H9 (cell line): Measurements from ENCODE around the gene HIPK2. TPM values are rescaled to one million over a fixed set of nuclear protein-coding genes. Genes with fewer than 3 reads are reported as not detected.

ENCODE experiments used
- DNase-seq: peaks from one replicate; pipeline ENCODE4 v3.0.0-alpha.2; 2017
- H2AFZ ChIP-seq: one replicate; pipeline ENCODE4 v1.6.1; 2013; ENCODE audit warnings: mild to moderate bottlenecking, low read length, control low read depth, moderate library complexity
- H2AK5ac ChIP-seq: 2 replicates; pipeline ENCODE4 v1.6.1; 2013; ENCODE audit warnings: low read length, control low read depth, mixed read lengths; ENCODE audit not compliant: insufficient read length
- H2BK120ac ChIP-seq: one replicate; pipeline ENCODE4 v1.6.1; 2013; ENCODE audit warnings: low read depth, mild to moderate bottlenecking, low read length, control low read depth, inconsistent platforms; ENCODE audit not compliant: poor library complexity, severe bottlenecking
- H2BK12ac ChIP-seq: 2 replicates; pipeline ENCODE4 v1.6.1; 2013; ENCODE audit warnings: low read length, control low read depth, mixed read lengths, low read depth; ENCODE audit not compliant: insufficient read length
- H2BK15ac ChIP-seq: 2 replicates; pipeline ENCODE4 v1.6.1; 2013; ENCODE audit warnings: low read depth, low read length, control low read depth
- H2BK20ac ChIP-seq: one replicate; pipeline ENCODE4 v1.6.1; 2013; ENCODE audit warnings: low read depth, mild to moderate bottlenecking, low read length, control low read depth, inconsistent platforms; ENCODE audit not compliant: poor library complexity, severe bottlenecking
- H2BK5ac ChIP-seq: 2 replicates; pipeline ENCODE4 v1.6.1; 2013; ENCODE audit warnings: low read length, control low read depth, mixed read lengths; ENCODE audit not compliant: insufficient read length
- H3K14ac ChIP-seq: 2 replicates; pipeline ENCODE4 v1.6.1; 2013; ENCODE audit warnings: low read length, control low read depth; ENCODE audit not compliant: insufficient read depth
- H3K18ac ChIP-seq: 2 replicates; pipeline ENCODE4 v1.6.1; 2013; ENCODE audit warnings: low read depth, mild to moderate bottlenecking, mixed read lengths, low read length, control low read depth; ENCODE audit not compliant: insufficient read length
- H3K23ac ChIP-seq: 2 replicates; pipeline ENCODE4 v1.6.1; 2013; ENCODE audit warnings: low read length, control low read depth, mixed read lengths, low read depth; ENCODE audit not compliant: insufficient read length
- H3K23me2 ChIP-seq: 2 replicates; pipeline ENCODE4 v1.6.1; 2013; ENCODE audit warnings: low read depth, mild to moderate bottlenecking, mixed read lengths, low read length, control low read depth; ENCODE audit not compliant: insufficient read length, poor library complexity, severe bottlenecking
- H3K27ac ChIP-seq: 2 replicates; pipeline ENCODE4 v1.5.1; 2013; ENCODE audit warnings: low read length, control low read depth, mixed read lengths, low read depth; ENCODE audit not compliant: insufficient read length
- H3K27me3 ChIP-seq: 2 replicates; pipeline ENCODE4 v1.6.1; 2013; ENCODE audit warnings: low read length, control low read depth, inconsistent platforms; ENCODE audit not compliant: insufficient read depth
- H3K4ac ChIP-seq: 2 replicates; pipeline ENCODE4 v1.6.1; 2013; ENCODE audit warnings: low read depth, mild to moderate bottlenecking, control low read depth, inconsistent platforms, low read length, moderate library complexity
- H3K4me1 ChIP-seq: 2 replicates; pipeline ENCODE4 v1.6.1; 2013; ENCODE audit warnings: low read length, control low read depth, inconsistent platforms; ENCODE audit not compliant: insufficient read depth
- H3K4me2 ChIP-seq: 2 replicates; pipeline ENCODE4 v1.6.1; 2013; ENCODE audit warnings: low read length, control low read depth, mixed read lengths; ENCODE audit not compliant: insufficient read length, insufficient read depth
- H3K56ac ChIP-seq: 2 replicates; pipeline ENCODE4 v1.6.1; 2013; ENCODE audit warnings: low read depth, mild to moderate bottlenecking, mixed read lengths, low read length, control low read depth; ENCODE audit not compliant: insufficient read length
- H3K79me1 ChIP-seq: 2 replicates; pipeline ENCODE4 v1.6.1; 2013; ENCODE audit warnings: low read depth, mild to moderate bottlenecking, moderate library complexity, low read length, control low read depth, inconsistent platforms; ENCODE audit not compliant: insufficient read depth, poor library complexity, severe bottlenecking
- H3K79me2 ChIP-seq: 2 replicates; pipeline ENCODE4 v1.6.1; 2013; ENCODE audit warnings: low read length, control low read depth, inconsistent platforms; ENCODE audit not compliant: insufficient read depth
- H3K9ac ChIP-seq: 2 replicates; pipeline ENCODE4 v1.6.1; 2013; ENCODE audit warnings: low read length, control low read depth, mixed read lengths; ENCODE audit not compliant: insufficient read length; ENCODE audit errors: extremely low read depth
- H3K9me3 ChIP-seq: one replicate; pipeline ENCODE4 v1.6.1; 2013; ENCODE audit warnings: low read depth, low read length, inconsistent platforms; ENCODE audit not compliant: control insufficient read depth
- H3T11ph ChIP-seq: one replicate; pipeline ENCODE4 v1.6.1; 2013; ENCODE audit warnings: mild to moderate bottlenecking, low read length, control low read depth, inconsistent platforms
- H4K20me1 ChIP-seq: one replicate; pipeline ENCODE4 v1.6.1; 2013; ENCODE audit not compliant: control insufficient read depth, insufficient read length, insufficient read depth
- H4K5ac ChIP-seq: 2 replicates; pipeline ENCODE4 v1.6.1; 2013; ENCODE audit warnings: low read depth, mild to moderate bottlenecking, mixed read lengths, low read length, control low read depth; ENCODE audit not compliant: insufficient read length
- H4K8ac ChIP-seq: replicated peaks from 2 replicates; pipeline ENCODE4 v1.6.1; 2013; ENCODE audit warnings: low read length, control low read depth, mixed read lengths, low read depth; ENCODE audit not compliant: insufficient read length
- H4K91ac ChIP-seq: 2 replicates; pipeline ENCODE4 v1.6.1; 2013; ENCODE audit warnings: low read depth, mild to moderate bottlenecking, moderate library complexity, mixed read lengths, low read length, control low read depth; ENCODE audit not compliant: insufficient read length
- H3K27ac Mint-ChIP-seq, 3 experiments: 2 replicates in 2 of 3; 3 replicates in 1 of 3; pipeline ENCODE4 v1.8.0; 2020 to 2021; ENCODE audit warnings: mixed read lengths in 3 of 3, mild to moderate bottlenecking in 1 of 3, moderate library complexity in 1 of 3
- H3K27me3 Mint-ChIP-seq: 2 replicates; pipeline ENCODE4 v1.8.0; 2021; ENCODE audit warnings: low read depth, mild to moderate bottlenecking, moderate library complexity, mixed read lengths
- H3K36me3 Mint-ChIP-seq, 3 experiments: 2 replicates in 2 of 3; 3 replicates in 1 of 3; pipeline ENCODE4 v1.8.0; 2020 to 2021; ENCODE audit warnings: low read depth in 3 of 3, mixed read lengths in 3 of 3; ENCODE audit not compliant: insufficient read depth in 1 of 3
- H3K4me1 Mint-ChIP-seq, 2 experiments: 2 replicates each; pipeline ENCODE4 v1.8.0; 2020; ENCODE audit warnings: mixed read lengths in 2 of 2
- H3K4me3 Mint-ChIP-seq, 2 experiments: 2 replicates in 1 of 2; 3 replicates in 1 of 2; pipeline ENCODE4 v1.8.0; 2020 to 2021; ENCODE audit warnings: mild to moderate bottlenecking in 2 of 2, mixed read lengths in 2 of 2, moderate library complexity in 1 of 2
- H3K9me3 Mint-ChIP-seq, 2 experiments: 2 replicates in 1 of 2; 3 replicates in 1 of 2; pipeline ENCODE4 v1.8.0; 2020; ENCODE audit warnings: mild to moderate bottlenecking in 2 of 2, mixed read lengths in 2 of 2, moderate library complexity in 1 of 2
- WGBS: extraction: QIAGEN DNeasy Blood & Tissue Kit; methylation state at CpG from one replicate; pipeline ENCODE4 v1.1.7; 2013; ENCODE audit warnings: missing lambda C conversion rate, low lambda C conversion rate, mixed read lengths; ENCODE audit not compliant: insufficient read length; ENCODE audit errors: extremely low coverage; 5-methylcytosine and 5-hydroxymethylcytosine counted together
- total RNA-seq: library from RNA; stranded (reverse); gene quantifications from 2 replicates; pipeline ENCODE4 v1.2.1, GENCODE V29; 2021
- TF ChIP-seq, protein P1 (sequence below): fragments of 200-600 bp; sonication (generic); conservative IDR thresholded peaks from 3 replicates; pipeline ENCODE4 v1.8.0; 2021; ENCODE audit warnings: antibody characterized with exemption, mild to moderate bottlenecking

The HIPK2 gene
- total RNA-seq, 1 experiment from 2014 or later = 21.9 TPM

DNA sequence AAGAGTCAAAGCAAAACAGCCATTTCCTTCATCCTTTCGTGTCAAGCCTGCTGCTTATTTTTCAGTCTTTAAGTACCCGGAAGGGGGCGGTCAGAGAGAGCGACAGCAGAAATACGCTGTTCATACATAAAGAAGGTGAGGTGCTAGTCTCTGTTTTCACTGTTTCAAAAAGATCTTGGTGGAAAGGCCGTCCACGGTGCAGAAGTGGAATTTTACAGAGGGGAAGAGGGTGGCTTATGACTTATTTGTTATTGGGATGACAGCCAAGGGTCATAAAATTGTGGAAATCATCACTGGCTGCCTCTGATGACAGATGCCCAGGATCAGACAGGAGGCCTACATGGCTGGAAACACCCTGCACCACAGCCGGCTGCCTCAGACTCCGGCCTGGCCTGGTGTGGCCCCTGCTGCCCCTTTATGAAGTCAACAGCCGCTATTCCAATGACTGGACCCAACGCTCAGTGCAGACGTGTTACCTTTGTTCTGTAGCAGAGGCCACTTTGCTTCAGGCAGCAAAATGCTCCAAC lies 57.0 kb downstream of the HIPK2 start:
- H2BK20ac ChIP-seq = no peak overlapping the region
- no peak overlapping the region for H2BK15ac ChIP-seq
- H4K8ac ChIP-seq = no peak overlapping the region
- no peaks in the 10 kb centered on the region for H3K27me3 Mint-ChIP-seq
- no peak overlapping the region for H3K9ac ChIP-seq
- H2BK5ac ChIP-seq = no peak overlapping the region
- H3K9me3 Mint-ChIP-seq = no peaks in the 10 kb centered on the region
- no CpG with 5 or more reads among the region's 12 CpGs for WGBS
- no peak overlapping the region for H3K27ac ChIP-seq
- no peaks in the 10 kb centered on the region for H4K20me1 ChIP-seq
- no peaks in the 10 kb centered on the region for H3K79me2 ChIP-seq
- H3K23me2 ChIP-seq = no peaks in the 10 kb centered on the region
- H2AFZ ChIP-seq = no peak overlapping the region
- TF ChIP-seq, protein P1, sequence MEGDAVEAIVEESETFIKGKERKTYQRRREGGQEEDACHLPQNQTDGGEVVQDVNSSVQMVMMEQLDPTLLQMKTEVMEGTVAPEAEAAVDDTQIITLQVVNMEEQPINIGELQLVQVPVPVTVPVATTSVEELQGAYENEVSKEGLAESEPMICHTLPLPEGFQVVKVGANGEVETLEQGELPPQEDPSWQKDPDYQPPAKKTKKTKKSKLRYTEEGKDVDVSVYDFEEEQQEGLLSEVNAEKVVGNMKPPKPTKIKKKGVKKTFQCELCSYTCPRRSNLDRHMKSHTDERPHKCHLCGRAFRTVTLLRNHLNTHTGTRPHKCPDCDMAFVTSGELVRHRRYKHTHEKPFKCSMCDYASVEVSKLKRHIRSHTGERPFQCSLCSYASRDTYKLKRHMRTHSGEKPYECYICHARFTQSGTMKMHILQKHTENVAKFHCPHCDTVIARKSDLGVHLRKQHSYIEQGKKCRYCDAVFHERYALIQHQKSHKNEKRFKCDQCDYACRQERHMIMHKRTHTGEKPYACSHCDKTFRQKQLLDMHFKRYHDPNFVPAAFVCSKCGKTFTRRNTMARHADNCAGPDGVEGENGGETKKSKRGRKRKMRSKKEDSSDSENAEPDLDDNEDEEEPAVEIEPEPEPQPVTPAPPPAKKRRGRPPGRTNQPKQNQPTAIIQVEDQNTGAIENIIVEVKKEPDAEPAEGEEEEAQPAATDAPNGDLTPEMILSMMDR = no peak
- H3K4me1 ChIP-seq = no peaks in the 10 kb centered on the region
- H2AK5ac ChIP-seq = no peak overlapping the region
- H4K91ac ChIP-seq = no peak overlapping the region
- H3K4ac ChIP-seq = no peak overlapping the region
- no peaks in the 10 kb centered on the region for H3K79me1 ChIP-seq
- H2BK120ac ChIP-seq = no peak overlapping the region
- H3K23ac ChIP-seq = no peak overlapping the region
- H3K4me3 Mint-ChIP-seq = no peak overlapping the region
- H3K27ac Mint-ChIP-seq = no peak overlapping the region
- DNase-seq = no peak
- peaks cover 10 to 12% (median 10%) of the 10 kb centered on the region in 3 experiments for H3K36me3 Mint-ChIP-seq
- no peaks in the 10 kb centered on the region for H3K9me3 ChIP-seq
- H3K56ac ChIP-seq = no peak overlapping the region
- peaks cover 9 to 12% of the 10 kb centered on the region in 2 experiments for H3K4me1 Mint-ChIP-seq
- no peak overlapping the region for H3K4me2 ChIP-seq
- H3K14ac ChIP-seq = no peak overlapping the region; the same call in 1 of the 2 replicates
- H3T11ph ChIP-seq = no peak overlapping the region
- no peak overlapping the region for H4K5ac ChIP-seq
- no peak overlapping the region for H3K18ac ChIP-seq
- H3K27me3 ChIP-seq = no peaks in the 10 kb centered on the region
- H2BK12ac ChIP-seq = no peak overlapping the region
